Calu3 (cell line): ENCODE results near the gene LRRC8A. TPM values are rescaled to one million over a fixed set of nuclear protein-coding genes. Genes with fewer than 3 reads are reported as not detected.
A peak's percentile ranks its signal among the peaks of the same experiment; 100 is the strongest.
"Not testable (repeated sequence)": the region's sequence is repeated elsewhere in the genome, so short reads cannot be mapped to it uniquely, and the experiment has no call there.

Experiments
- BruUV-seq: library from RNA; stranded (reverse); fragments of 400-500 nt; replicated peaks from 2 replicates; lab custom pipeline; 2021; lab: Mats Ljungman, UMichigan
- CTCF ChIA-PET: fragments of 300-600 bp; sonication (Branson Sonifier 250); formaldehyde crosslinking; loops from one replicate; lab custom pipeline; 2022; ENCODE audit warnings: antibody characterized with exemption; lab: Charles Lee
- DNase-seq: peaks from one replicate; pipeline ENCODE4 v3.0.0; 2022
- H3K27ac Mint-ChIP-seq: one replicate; pipeline ENCODE4 v1.8.0; 2022; ENCODE audit warnings: mixed read lengths; ENCODE audit not compliant: unreplicated experiment
- H3K27me3 Mint-ChIP-seq: one replicate; pipeline ENCODE4 v1.8.0; 2022; ENCODE audit warnings: mixed read lengths; ENCODE audit not compliant: unreplicated experiment
- H3K36me3 Mint-ChIP-seq: one replicate; pipeline ENCODE4 v1.8.0; 2022; ENCODE audit warnings: mild to moderate bottlenecking, moderate library complexity, mixed read lengths; ENCODE audit not compliant: insufficient read depth, unreplicated experiment
- H3K4me1 Mint-ChIP-seq: one replicate; pipeline ENCODE4 v1.8.0; 2022; ENCODE audit warnings: mild to moderate bottlenecking, low read depth, mixed read lengths; ENCODE audit not compliant: unreplicated experiment
- H3K4me3 Mint-ChIP-seq: one replicate; pipeline ENCODE4 v1.8.0; 2022; ENCODE audit warnings: mild to moderate bottlenecking, low read depth, moderate library complexity, mixed read lengths; ENCODE audit not compliant: unreplicated experiment
- H3K9me3 Mint-ChIP-seq: one replicate; pipeline ENCODE4 v1.8.0; 2022; ENCODE audit warnings: low read depth, mixed read lengths; ENCODE audit not compliant: unreplicated experiment
- intact Hi-C: fragments of 100-400 bp; cut with micrococcal nuclease; formaldehyde crosslinking; loops from one replicate; pipeline ENCODE4 v1.10.0; 2022; ENCODE audit not compliant: unreplicated experiment
- total RNA-seq: library from RNA; stranded (reverse); gene quantifications from 2 replicates; pipeline ENCODE4 v1.2.3, GENCODE V29; 2022
- TF ChIP-seq, protein P1 (sequence below): fragments of 200-600 bp; IDR thresholded peaks from one replicate; pipeline ENCODE4 v1.8.0; 2022; ENCODE audit warnings: antibody characterized with exemption; ENCODE audit not compliant: unreplicated experiment

The LRRC8A gene
- total RNA-seq, 1 experiment from 2014 or later: 29.9 TPM

GRCh38 chr9:128861501-128861900, 20.4 kb upstream of the LRRC8A start:
- no TSS peak for BruUV-seq
- intact Hi-C loops: no loop called here
- Mint-ChIP-seq H3K36me3 (no peaks in the 10 kb centered on the region), H3K9me3 (no peaks in the 10 kb centered on the region), H3K4me3 (no peak overlapping the region), H3K27me3 (no peaks in the 10 kb centered on the region), H3K4me1 (no peaks in the 10 kb centered on the region), H3K27ac (no peak overlapping the region)
- TF ChIP-seq, protein P1, sequence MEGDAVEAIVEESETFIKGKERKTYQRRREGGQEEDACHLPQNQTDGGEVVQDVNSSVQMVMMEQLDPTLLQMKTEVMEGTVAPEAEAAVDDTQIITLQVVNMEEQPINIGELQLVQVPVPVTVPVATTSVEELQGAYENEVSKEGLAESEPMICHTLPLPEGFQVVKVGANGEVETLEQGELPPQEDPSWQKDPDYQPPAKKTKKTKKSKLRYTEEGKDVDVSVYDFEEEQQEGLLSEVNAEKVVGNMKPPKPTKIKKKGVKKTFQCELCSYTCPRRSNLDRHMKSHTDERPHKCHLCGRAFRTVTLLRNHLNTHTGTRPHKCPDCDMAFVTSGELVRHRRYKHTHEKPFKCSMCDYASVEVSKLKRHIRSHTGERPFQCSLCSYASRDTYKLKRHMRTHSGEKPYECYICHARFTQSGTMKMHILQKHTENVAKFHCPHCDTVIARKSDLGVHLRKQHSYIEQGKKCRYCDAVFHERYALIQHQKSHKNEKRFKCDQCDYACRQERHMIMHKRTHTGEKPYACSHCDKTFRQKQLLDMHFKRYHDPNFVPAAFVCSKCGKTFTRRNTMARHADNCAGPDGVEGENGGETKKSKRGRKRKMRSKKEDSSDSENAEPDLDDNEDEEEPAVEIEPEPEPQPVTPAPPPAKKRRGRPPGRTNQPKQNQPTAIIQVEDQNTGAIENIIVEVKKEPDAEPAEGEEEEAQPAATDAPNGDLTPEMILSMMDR: no peak
- CTCF ChIA-PET: no interaction called here
- no peak for DNase-seq

GRCh38 chr9:128862401-128862851, 19.5 kb upstream of the LRRC8A start:
- no peak for DNase-seq
- intact Hi-C loops: no loop called here
- BruUV-seq: no TSS peak
- Mint-ChIP-seq H3K4me1 (no peaks in the 10 kb centered on the region), H3K27me3 (no peaks in the 10 kb centered on the region), H3K27ac (no peak overlapping the region), H3K9me3 (no peaks in the 10 kb centered on the region), H3K36me3 (no peaks in the 10 kb centered on the region), H3K4me3 (no peak overlapping the region)
- TF ChIP-seq, protein P1: no peak
- CTCF ChIA-PET: interaction anchor here (0.6 kb wide), 2 partner anchors 14 to 127 kb away, joined by 3 to 10 read pairs; no protein-coding TSS in a partner anchor

DNA sequence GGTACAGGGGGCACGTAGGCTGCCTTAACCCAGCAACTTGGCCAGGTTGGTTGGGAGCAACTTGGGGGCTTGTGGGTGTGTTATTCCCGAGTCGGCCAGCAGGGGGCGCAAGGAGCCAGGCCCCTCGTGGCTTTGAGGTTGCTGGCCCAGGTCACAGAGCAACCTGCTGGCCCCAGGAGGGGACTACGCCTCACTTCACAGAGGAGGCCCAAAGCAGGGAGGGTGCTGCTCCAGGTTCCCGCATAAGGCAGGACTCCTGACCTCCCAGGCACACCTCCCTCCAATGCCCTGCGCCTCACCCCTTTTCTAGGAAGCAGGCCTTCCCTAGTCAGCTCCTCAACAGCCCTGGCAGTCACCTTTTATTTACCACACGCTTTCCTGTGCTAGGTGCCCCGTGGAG, 18.3 kb upstream of the LRRC8A start:
- intact Hi-C loops: loop anchor here (1.0 kb wide), 1 partner anchor 65 kb away; no protein-coding TSS in a partner anchor
- no peaks in the 10 kb centered on the region for H3K4me1 Mint-ChIP-seq
- peak; percentile 77 for DNase-seq
- no peaks in the 10 kb centered on the region for H3K9me3 Mint-ChIP-seq
- CTCF ChIA-PET: interaction anchor here (1.0 to 1.9 kb wide), 2 partner anchors 49 to 64 kb away, joined by 3 to 4 read pairs; no protein-coding TSS in a partner anchor
- H3K27ac Mint-ChIP-seq: no peak overlapping the region
- no peaks in the 10 kb centered on the region for H3K27me3 Mint-ChIP-seq
- no TSS peak for BruUV-seq
- H3K36me3 Mint-ChIP-seq: no peaks in the 10 kb centered on the region
- TF ChIP-seq, protein P1: peak; percentile 95
- no peak overlapping the region for H3K4me3 Mint-ChIP-seq

DNA sequence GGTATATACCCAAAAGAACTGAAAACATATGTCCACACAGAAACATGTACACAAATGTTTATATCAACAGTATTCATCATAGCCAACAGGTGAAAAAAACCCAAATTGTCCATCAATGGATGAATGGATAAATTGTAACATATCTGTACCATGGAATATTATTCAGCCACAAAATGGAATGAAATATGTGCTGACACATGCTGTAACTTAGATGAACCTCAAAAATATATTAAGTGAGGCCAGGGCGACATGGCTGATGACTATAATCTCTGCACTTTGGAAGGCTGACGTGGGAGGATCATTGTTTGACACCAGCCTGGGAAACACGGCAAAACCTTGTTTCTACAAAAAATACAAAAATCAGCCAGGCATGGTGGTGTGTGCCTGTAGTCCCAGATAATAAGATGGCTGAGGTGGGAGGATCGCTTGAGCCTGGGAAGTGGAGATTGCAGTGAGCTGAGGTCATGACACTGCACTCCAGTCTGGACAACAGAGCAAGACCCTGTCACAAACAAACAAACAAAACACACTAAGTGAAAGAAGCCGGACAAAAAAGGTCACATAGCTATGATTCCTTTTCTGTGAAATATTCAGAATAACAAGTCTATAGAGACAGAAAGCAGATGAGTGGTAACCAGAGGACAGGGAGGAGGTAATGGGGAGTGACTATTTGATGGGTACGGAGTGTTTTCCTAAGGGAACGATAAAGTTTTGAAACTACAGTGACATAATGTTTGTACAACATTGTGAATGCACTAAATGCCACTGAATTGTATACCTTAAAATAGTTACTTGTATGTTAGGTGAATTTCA, 11.6 kb upstream of the LRRC8A start:
- BruUV-seq: no TSS peak
- CTCF ChIA-PET: no interaction called here
- no peak overlapping the region for H3K27ac Mint-ChIP-seq

DNA sequence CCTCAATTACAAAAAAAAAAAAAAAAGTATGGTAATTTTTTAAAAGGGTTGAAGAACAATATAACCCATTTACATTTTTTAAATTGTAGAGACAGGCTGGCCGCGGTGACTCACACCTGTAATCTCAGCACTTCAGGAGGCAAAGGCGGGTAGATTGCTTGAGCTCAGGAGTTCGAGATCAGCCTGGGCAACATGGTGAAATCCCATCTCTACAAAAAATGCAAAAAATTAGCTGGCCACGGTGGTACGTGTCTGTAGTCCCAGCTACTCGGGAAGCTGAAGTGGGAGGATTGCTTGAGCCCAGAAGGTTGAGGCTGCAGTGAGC, 11.0 kb upstream of the LRRC8A start:
- BruUV-seq, H3K27ac Mint-ChIP-seq, H3K4me3 Mint-ChIP-seq, H3K4me1 Mint-ChIP-seq, H3K27me3 Mint-ChIP-seq, H3K9me3 Mint-ChIP-seq, intact Hi-C loops, DNase-seq, CTCF ChIA-PET: not testable (repeated sequence)
- peaks cover 10% of the 10 kb centered on the region for H3K36me3 Mint-ChIP-seq

More for the DNA sequence above, 11.6 kb upstream of the LRRC8A start:
- intact Hi-C loops: no loop called here
- Mint-ChIP-seq H3K4me1 (no peaks in the 10 kb centered on the region), H3K27me3 (no peaks in the 10 kb centered on the region), H3K36me3 (peaks cover 5% of the 10 kb centered on the region), H3K9me3 (no peaks in the 10 kb centered on the region), H3K4me3 (no peak overlapping the region)
- TF ChIP-seq, protein P1: no peak
- no peak for DNase-seq
